ENCODE measurements around the gene XG.
A peak's percentile ranks its signal among the peaks of the same experiment; 100 is the strongest.

Gene XG

DNA sequence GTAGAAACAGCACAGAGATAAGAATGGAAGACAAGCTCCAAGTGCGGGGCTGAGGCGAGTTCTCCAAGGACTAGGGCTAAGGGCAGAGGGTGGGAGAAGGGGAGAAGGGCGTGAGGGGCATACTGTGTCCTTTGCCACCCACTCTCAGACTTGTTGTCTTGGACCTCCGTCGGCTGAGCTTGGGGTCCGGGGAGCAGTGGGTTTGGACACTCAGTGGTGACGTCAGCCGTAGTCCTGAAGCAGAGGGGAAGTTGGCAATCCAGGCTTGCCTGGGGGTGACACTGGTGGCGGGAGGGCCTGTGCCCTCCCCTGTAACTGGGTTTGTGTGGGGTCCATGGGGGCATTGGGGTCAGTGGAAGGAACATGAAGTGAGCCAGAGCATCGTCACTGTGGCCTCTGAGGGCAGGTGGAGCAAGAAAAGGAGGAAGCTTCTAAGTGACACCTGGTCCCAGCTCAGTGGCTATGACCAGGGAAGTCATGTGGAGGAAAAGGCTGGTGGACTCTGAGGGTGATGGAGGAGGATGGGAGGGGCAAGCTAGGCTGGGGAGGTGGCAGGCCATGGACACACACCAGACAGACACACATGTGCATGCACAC lies 43.1 kb upstream of the XG start:
- H3K4me1 ChIP-seq (ENCODE audit: control insufficient read depth, low read depth, low read length) = peaks cover 7% of the 10 kb centered on the region
- H4K5ac ChIP-seq (ENCODE audit: low read length) = no peak overlapping the region
- no CpG with 5 or more reads among the region's 10 CpGs for WGBS (ENCODE audit: extremely low coverage, insufficient coverage, low lambda C conversion rate)

DNA sequence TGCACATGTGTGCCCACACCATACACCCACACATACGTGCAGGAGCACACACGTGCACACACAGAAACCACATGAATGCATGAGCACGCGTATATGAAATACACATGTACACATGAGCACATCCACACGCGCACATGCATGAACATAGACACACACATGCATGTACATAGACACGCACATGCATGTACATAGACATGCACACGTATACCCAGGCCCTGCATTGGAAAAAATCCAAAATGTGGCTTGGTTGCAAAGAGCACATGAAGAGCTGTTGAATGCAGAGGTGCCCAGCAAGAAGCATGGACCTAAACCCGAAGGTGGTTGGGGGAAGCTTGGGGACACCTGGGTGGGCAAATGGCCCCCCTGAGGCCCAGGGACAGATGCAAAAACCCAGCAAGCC lies 42.3 kb upstream of the XG start:
- no peak overlapping the region for H2BK5ac ChIP-seq (ENCODE audit: low read length)
- no peak for DNase-seq

More for the DNA sequence above, 43.1 kb upstream of the XG start:
- peaks cover 15% of the 10 kb centered on the region for H3K79me1 ChIP-seq (ENCODE audit: low read length)
- H2BK5ac ChIP-seq (ENCODE audit: low read length) = no peak overlapping the region
- H3K4ac ChIP-seq (ENCODE audit: low read depth, low read length) = no peak overlapping the region
- H3K27me3 ChIP-seq (ENCODE audit: insufficient read depth, low read length, poor library complexity) = no peaks in the 10 kb centered on the region
- no peak overlapping the region for H3K18ac ChIP-seq (ENCODE audit: low read length)
- H3K79me2 ChIP-seq (ENCODE audit: control insufficient read depth, insufficient read depth, low read length) = no peaks in the 10 kb centered on the region
- H3K27ac ChIP-seq (ENCODE audit: low read depth, low read length) = no peak overlapping the region
- H3K4me2 ChIP-seq (ENCODE audit: low read length) = no peak overlapping the region
- H3K36me3 ChIP-seq (ENCODE audit: control insufficient read depth, insufficient read depth, low read length) = no peaks in the 10 kb centered on the region
- no peak overlapping the region for H3K23ac ChIP-seq (ENCODE audit: low read length)
- no peak overlapping the region for H2AK5ac ChIP-seq (ENCODE audit: low read length)
- no peak overlapping the region for H2BK15ac ChIP-seq (replicated peaks; ENCODE audit: low read depth)
- DNase-seq = no peak
- no peak overlapping the region for H3K4me3 ChIP-seq (ENCODE audit: low read length)
- H2BK120ac ChIP-seq (ENCODE audit: low read depth, low read length) = no peak overlapping the region
- H3K56ac ChIP-seq (ENCODE audit: low read length) = no peak overlapping the region
- H3K9ac ChIP-seq (ENCODE audit: low read length) = no peak overlapping the region
- H4K8ac ChIP-seq (ENCODE audit: low read depth, low read length) = no peak overlapping the region

DNA sequence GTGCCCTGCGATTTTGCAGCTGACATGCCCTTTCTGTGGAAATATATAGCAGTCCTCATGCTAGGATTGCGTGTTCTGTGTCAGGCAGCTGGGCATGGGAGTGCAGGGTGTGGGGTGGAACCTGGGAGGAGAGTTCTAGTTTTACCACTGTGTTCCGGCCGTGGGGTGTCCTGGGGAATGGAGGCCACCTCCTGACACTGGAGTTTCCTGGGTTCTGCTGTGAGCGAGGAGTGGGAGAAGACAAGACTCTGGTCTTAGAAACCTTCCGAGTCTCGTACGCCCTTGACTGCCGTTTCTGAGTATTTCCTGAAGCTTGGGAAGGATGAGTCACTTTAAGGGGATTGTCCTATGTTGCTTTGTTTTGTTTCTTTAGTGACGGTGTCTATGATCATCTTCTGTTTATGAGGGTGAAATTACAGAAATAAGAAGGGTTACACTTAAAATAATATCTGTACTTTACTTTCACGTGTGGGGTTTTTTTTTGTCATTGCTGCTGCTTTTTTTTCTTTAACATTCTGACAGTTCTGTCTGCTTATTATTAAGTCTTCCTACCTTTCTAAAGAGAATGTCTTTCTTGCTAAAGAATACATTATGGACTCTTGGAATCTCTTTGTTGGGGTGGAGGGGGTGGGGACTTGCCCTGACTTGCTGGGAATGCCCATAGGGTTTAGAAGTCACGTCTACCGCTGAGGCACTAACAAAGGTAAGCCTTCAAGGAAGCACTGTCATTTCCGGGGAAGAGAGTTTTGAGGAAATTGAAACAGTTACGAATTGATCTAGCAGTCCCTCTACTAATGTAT lies 41.6 kb upstream of the XG start:
- Histone ChIP-seq H2BK15ac (replicated peaks; ENCODE audit: low read depth) (no peak overlapping the region), H3K4me1 (ENCODE audit: control insufficient read depth, low read depth, low read length) (peaks cover 11% of the 10 kb centered on the region), H3K4ac (ENCODE audit: low read depth, low read length) (no peak overlapping the region), H3K18ac (ENCODE audit: low read length) (no peak overlapping the region), H3K23ac (ENCODE audit: low read length) (no peak overlapping the region), H4K5ac (ENCODE audit: low read length) (no peak overlapping the region), H2BK5ac (ENCODE audit: low read length) (no peak overlapping the region), H3K9ac (ENCODE audit: low read length) (no peak overlapping the region), H3K4me2 (ENCODE audit: low read length) (no peak overlapping the region), H3K79me1 (ENCODE audit: low read length) (peaks cover 15% of the 10 kb centered on the region), H4K8ac (ENCODE audit: low read depth, low read length) (no peak overlapping the region), H3K27ac (ENCODE audit: low read depth, low read length) (peak overlapping the region; percentile 25), H2BK120ac (ENCODE audit: low read depth, low read length) (no peak overlapping the region), H3K79me2 (ENCODE audit: control insufficient read depth, insufficient read depth, low read length) (no peaks in the 10 kb centered on the region), H2AK5ac (ENCODE audit: low read length) (no peak overlapping the region), H3K56ac (ENCODE audit: low read length) (peak overlapping the region; percentile 12), H3K36me3 (ENCODE audit: control insufficient read depth, insufficient read depth, low read length) (no peaks in the 10 kb centered on the region), H3K27me3 (ENCODE audit: insufficient read depth, low read length, poor library complexity) (no peaks in the 10 kb centered on the region), H3K4me3 (ENCODE audit: low read length) (no peak overlapping the region)
- DNase-seq = peak; percentile 66
- no CpG with 5 or more reads among the region's 15 CpGs for WGBS (ENCODE audit: extremely low coverage, insufficient coverage, low lambda C conversion rate)

More for the DNA sequence above, 42.3 kb upstream of the XG start:
- H2BK120ac ChIP-seq (ENCODE audit: low read depth, low read length) = no peak overlapping the region
- peak overlapping the region; percentile 25 for H3K27ac ChIP-seq (ENCODE audit: low read depth, low read length)
- H3K56ac ChIP-seq (ENCODE audit: low read length) = no peak overlapping the region
- H2AK5ac ChIP-seq (ENCODE audit: low read length) = no peak overlapping the region
- H4K8ac ChIP-seq (ENCODE audit: low read depth, low read length) = no peak overlapping the region
- H3K4me3 ChIP-seq (ENCODE audit: low read length) = no peak overlapping the region
- H3K4me2 ChIP-seq (ENCODE audit: low read length) = no peak overlapping the region
- H3K4ac ChIP-seq (ENCODE audit: low read depth, low read length) = no peak overlapping the region
- H4K5ac ChIP-seq (ENCODE audit: low read length) = no peak overlapping the region
- H3K9ac ChIP-seq (ENCODE audit: low read length) = no peak overlapping the region
- WGBS (ENCODE audit: extremely low coverage, insufficient coverage, low lambda C conversion rate) = no CpG with 5 or more reads among the region's 9 CpGs
- peaks cover 7% of the 10 kb centered on the region for H3K4me1 ChIP-seq (ENCODE audit: control insufficient read depth, low read depth, low read length)
- no peaks in the 10 kb centered on the region for H3K27me3 ChIP-seq (ENCODE audit: insufficient read depth, low read length, poor library complexity)
- H3K79me1 ChIP-seq (ENCODE audit: low read length) = peaks cover 15% of the 10 kb centered on the region
- no peak overlapping the region for H3K18ac ChIP-seq (ENCODE audit: low read length)
- H2BK15ac ChIP-seq (replicated peaks; ENCODE audit: low read depth) = no peak overlapping the region
- no peaks in the 10 kb centered on the region for H3K79me2 ChIP-seq (ENCODE audit: control insufficient read depth, insufficient read depth, low read length)
- no peak overlapping the region for H3K23ac ChIP-seq (ENCODE audit: low read length)
- H3K36me3 ChIP-seq (ENCODE audit: control insufficient read depth, insufficient read depth, low read length) = no peaks in the 10 kb centered on the region

DNA sequence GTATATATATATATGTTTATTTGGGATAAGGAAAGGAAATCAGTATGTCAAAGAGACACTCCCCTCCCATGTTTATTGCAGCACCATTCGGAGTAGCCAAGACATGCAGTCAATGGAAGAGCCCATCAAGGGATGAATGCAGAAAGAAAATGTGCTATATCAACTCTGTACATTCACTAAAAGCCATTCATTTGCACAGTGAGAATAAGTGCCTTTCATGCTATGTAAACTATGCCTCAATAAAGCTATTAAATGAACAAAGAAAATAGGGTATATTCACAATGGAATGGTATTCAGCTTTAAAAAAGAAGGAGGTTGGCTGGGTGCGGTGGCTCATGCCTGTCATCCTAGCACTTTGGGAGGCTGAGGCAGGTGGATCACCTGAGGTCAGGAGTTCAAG lies 40.4 kb upstream of the XG start:
- no CpG with 5 or more reads among the region's 2 CpGs for WGBS (ENCODE audit: extremely low coverage, insufficient coverage, low lambda C conversion rate)
- no peak overlapping the region for H2BK120ac ChIP-seq (ENCODE audit: low read depth, low read length)
- H3K79me2 ChIP-seq (ENCODE audit: control insufficient read depth, insufficient read depth, low read length) = no peaks in the 10 kb centered on the region
- H3K79me1 ChIP-seq (ENCODE audit: low read length) = peaks cover 15% of the 10 kb centered on the region
- H3K18ac ChIP-seq (ENCODE audit: low read length) = no peak overlapping the region
- no peak overlapping the region for H3K4ac ChIP-seq (ENCODE audit: low read depth, low read length)
- peaks cover 11% of the 10 kb centered on the region for H3K4me1 ChIP-seq (ENCODE audit: control insufficient read depth, low read depth, low read length)
- no peak overlapping the region for H3K27ac ChIP-seq (ENCODE audit: low read depth, low read length)
- H2BK5ac ChIP-seq (ENCODE audit: low read length) = no peak overlapping the region
- H3K4me2 ChIP-seq (ENCODE audit: low read length) = no peak overlapping the region
- H3K9ac ChIP-seq (ENCODE audit: low read length) = no peak overlapping the region
- no peak overlapping the region for H2BK15ac ChIP-seq (replicated peaks; ENCODE audit: low read depth)
- no peak overlapping the region for H3K23ac ChIP-seq (ENCODE audit: low read length)
- H4K5ac ChIP-seq (ENCODE audit: low read length) = no peak overlapping the region
- no peak overlapping the region for H2AK5ac ChIP-seq (ENCODE audit: low read length)
- no peaks in the 10 kb centered on the region for H3K27me3 ChIP-seq (ENCODE audit: insufficient read depth, low read length, poor library complexity)
- H4K8ac ChIP-seq (ENCODE audit: low read depth, low read length) = no peak overlapping the region
- no peak overlapping the region for H3K4me3 ChIP-seq (ENCODE audit: low read length)
- DNase-seq = no peak
- no peak overlapping the region for H3K56ac ChIP-seq (ENCODE audit: low read length)
- peaks cover 2% of the 10 kb centered on the region for H3K36me3 ChIP-seq (ENCODE audit: control insufficient read depth, insufficient read depth, low read length)

DNA sequence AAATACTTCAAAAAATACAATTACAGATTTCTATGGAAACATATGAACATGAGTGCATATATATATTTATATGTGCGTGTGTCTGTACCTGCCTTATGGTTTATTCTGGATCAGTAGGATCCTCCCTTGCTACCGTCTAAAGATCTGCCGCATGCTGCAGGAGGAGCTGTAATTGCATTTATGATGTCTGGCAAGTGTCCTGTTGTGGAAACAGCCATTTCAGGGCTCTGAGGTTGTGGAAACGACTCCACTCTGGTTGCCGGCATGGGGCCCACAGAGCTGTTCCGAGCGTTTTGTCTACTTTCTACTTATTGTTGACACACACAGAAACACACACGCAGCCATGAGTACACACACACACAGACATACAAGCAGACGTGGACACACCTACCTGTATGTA lies 39.4 kb upstream of the XG start:
- H4K5ac ChIP-seq (ENCODE audit: low read length) = no peak overlapping the region
- H2AK5ac ChIP-seq (ENCODE audit: low read length) = no peak overlapping the region
- H3K27me3 ChIP-seq (ENCODE audit: insufficient read depth, low read length, poor library complexity) = no peaks in the 10 kb centered on the region
- no peak overlapping the region for H3K4ac ChIP-seq (ENCODE audit: low read depth, low read length)
- H3K79me1 ChIP-seq (ENCODE audit: low read length) = peaks cover 15% of the 10 kb centered on the region
- no peak overlapping the region for H3K23ac ChIP-seq (ENCODE audit: low read length)
- H3K18ac ChIP-seq (ENCODE audit: low read length) = no peak overlapping the region
- H2BK5ac ChIP-seq (ENCODE audit: low read length) = no peak overlapping the region
- H2BK15ac ChIP-seq (replicated peaks; ENCODE audit: low read depth) = no peak overlapping the region
- H3K4me2 ChIP-seq (ENCODE audit: low read length) = no peak overlapping the region
- H3K79me2 ChIP-seq (ENCODE audit: control insufficient read depth, insufficient read depth, low read length) = no peaks in the 10 kb centered on the region
- no peak for DNase-seq
- H3K27ac ChIP-seq (ENCODE audit: low read depth, low read length) = no peak overlapping the region
- WGBS (ENCODE audit: extremely low coverage, insufficient coverage, low lambda C conversion rate) = no CpG with 5 or more reads among the region's 9 CpGs
- H3K9ac ChIP-seq (ENCODE audit: low read length) = no peak overlapping the region
- H3K56ac ChIP-seq (ENCODE audit: low read length) = no peak overlapping the region
- H4K8ac ChIP-seq (ENCODE audit: low read depth, low read length) = no peak overlapping the region
- no peak overlapping the region for H3K4me3 ChIP-seq (ENCODE audit: low read length)
- peaks cover 2% of the 10 kb centered on the region for H3K36me3 ChIP-seq (ENCODE audit: control insufficient read depth, insufficient read depth, low read length)
- H2BK120ac ChIP-seq (ENCODE audit: low read depth, low read length) = no peak overlapping the region
- H3K4me1 ChIP-seq (ENCODE audit: control insufficient read depth, low read depth, low read length) = peaks cover 7% of the 10 kb centered on the region
